Large intestine (tissue), 3 donors: ENCODE results near the gene HEYL. TPM values are rescaled to one million over a fixed set of nuclear protein-coding genes. Genes with fewer than 3 reads are reported as not detected.

Experiments used
- DNase-seq, 2 donors: peaks; one replicate each; pipeline versions ENCODE4 v3.0.0 to v3.0.0-alpha.2; 2013
- H3K27ac ChIP-seq: one replicate; pipeline ENCODE4 v1.5.1; 2013; ENCODE audit warnings: low read length
- H3K27me3 ChIP-seq: 2 replicates; pipeline ENCODE4 v1.6.1; 2013; ENCODE audit warnings: low read length; ENCODE audit not compliant: control insufficient read depth, insufficient read depth
- H3K36me3 ChIP-seq: 2 replicates; pipeline ENCODE4 v1.6.1; 2013; ENCODE audit warnings: low read length; ENCODE audit not compliant: control insufficient read depth, insufficient read depth
- H3K4me1 ChIP-seq: one replicate; pipeline ENCODE4 v1.6.1; 2013; ENCODE audit warnings: low read length; ENCODE audit not compliant: control insufficient read depth, insufficient read depth
- H3K4me3 ChIP-seq: one replicate; pipeline ENCODE4 v1.5.1; 2013; ENCODE audit warnings: low read length
- H3K9me3 ChIP-seq: one replicate; pipeline ENCODE4 v1.6.1; 2013; ENCODE audit warnings: mild to moderate bottlenecking, low read depth, low read length, moderate library complexity; ENCODE audit not compliant: control insufficient read depth
- WGBS: methylation state at CpG from one replicate; pipeline ENCODE4 v1.1.5; 2013; ENCODE audit warnings: low lambda C conversion rate; ENCODE audit not compliant: insufficient coverage; 5-methylcytosine and 5-hydroxymethylcytosine counted together
- polyA plus RNA-seq: library from polyadenylated mRNA; unstranded; fragments of 120-200 nt; gene quantifications from one replicate; pipeline ENCODE4 v1.2.1, GENCODE V29; 2013

Gene HEYL
- polyA plus RNA-seq, 1 donor = 6.4 TPM

- no peak overlapping the region for H3K27ac ChIP-seq
- H3K4me1 ChIP-seq = no peaks in the 10 kb centered on the region
- no peaks in the 10 kb centered on the region for H3K36me3 ChIP-seq
- WGBS = no CpG with 5 or more reads among the region's 4 CpGs
- DNase-seq = no peak
- peaks cover 64% of the 10 kb centered on the region for H3K27me3 ChIP-seq
- no peaks in the 10 kb centered on the region for H3K9me3 ChIP-seq
- no peak overlapping the region for H3K4me3 ChIP-seq
Measured at GRCh38 chr1:39680751-39681150, 41.3 kb upstream of the HEYL start.

- no peaks in the 10 kb centered on the region for H3K36me3 ChIP-seq
- no peak for DNase-seq
- no peaks in the 10 kb centered on the region for H3K4me1 ChIP-seq
- no peak overlapping the region for H3K4me3 ChIP-seq
- H3K27me3 ChIP-seq = peaks cover 57% of the 10 kb centered on the region
- no peaks in the 10 kb centered on the region for H3K9me3 ChIP-seq
- WGBS = no CpG with 5 or more reads among the region's 2 CpGs
- no peak overlapping the region for H3K27ac ChIP-seq
Measured at GRCh38 chr1:39679821-39680220, 40.4 kb upstream of the HEYL start.

- Histone ChIP-seq H3K36me3 (no peaks in the 10 kb centered on the region), H3K27ac (no peak overlapping the region), H3K27me3 (peaks cover 52% of the 10 kb centered on the region), H3K9me3 (no peaks in the 10 kb centered on the region), H3K4me3 (no peak overlapping the region), H3K4me1 (no peaks in the 10 kb centered on the region)
- no peak for DNase-seq
- WGBS = 69% methylated on average over 2 of the region's 2 CpGs
Measured at GRCh38 chr1:39678889-39679288, 39.4 kb upstream of the HEYL start.

- H3K4me3 ChIP-seq = no peak overlapping the region
- H3K9me3 ChIP-seq = no peaks in the 10 kb centered on the region
- no peak overlapping the region for H3K27ac ChIP-seq
- no peak for DNase-seq
- H3K27me3 ChIP-seq = peaks cover 52% of the 10 kb centered on the region
- no peaks in the 10 kb centered on the region for H3K4me1 ChIP-seq
- H3K36me3 ChIP-seq = no peaks in the 10 kb centered on the region
- no CpG with 5 or more reads among the region's 4 CpGs for WGBS
Measured at GRCh38 chr1:39677645-39678044, 38.2 kb upstream of the HEYL start.

GRCh38 chr1:39676948-39677548 is 37.6 kb upstream of the HEYL start:
- DNase-seq = no peak
- WGBS = no CpG with 5 or more reads among the region's 6 CpGs
- H3K9me3 ChIP-seq = no peaks in the 10 kb centered on the region
- no peaks in the 10 kb centered on the region for H3K4me1 ChIP-seq
- H3K4me3 ChIP-seq = no peak overlapping the region
- H3K27ac ChIP-seq = no peak overlapping the region
- no peaks in the 10 kb centered on the region for H3K36me3 ChIP-seq
- peaks cover 52% of the 10 kb centered on the region for H3K27me3 ChIP-seq

- H3K27ac ChIP-seq = no peak overlapping the region
- no peaks in the 10 kb centered on the region for H3K36me3 ChIP-seq
- H3K4me1 ChIP-seq = peaks cover 8% of the 10 kb centered on the region
- peaks cover 54% of the 10 kb centered on the region for H3K27me3 ChIP-seq
- no CpG with 5 or more reads among the region's 1 CpG for WGBS
- H3K4me3 ChIP-seq = no peak overlapping the region
- DNase-seq = no peak
- peaks cover 9% of the 10 kb centered on the region for H3K9me3 ChIP-seq
Measured at GRCh38 chr1:39675220-39675619, 35.8 kb upstream of the HEYL start.

GRCh38 chr1:39673215-39673614 is 33.8 kb upstream of the HEYL start:
- H3K4me1 ChIP-seq = peaks cover 8% of the 10 kb centered on the region
- H3K27me3 ChIP-seq = peaks cover 61% of the 10 kb centered on the region
- peaks cover 9% of the 10 kb centered on the region for H3K9me3 ChIP-seq
- no CpG with 5 or more reads among the region's 3 CpGs for WGBS
- no peaks in the 10 kb centered on the region for H3K36me3 ChIP-seq
- H3K4me3 ChIP-seq = no peak overlapping the region
- DNase-seq = no peak
- H3K27ac ChIP-seq = no peak overlapping the region

- peaks cover 64% of the 10 kb centered on the region for H3K27me3 ChIP-seq
- no peak overlapping the region for H3K27ac ChIP-seq
- H3K4me1 ChIP-seq = peaks cover 8% of the 10 kb centered on the region
- no CpG with 5 or more reads among the region's 12 CpGs for WGBS
- H3K36me3 ChIP-seq = no peaks in the 10 kb centered on the region
- DNase-seq = peak in 1 of 2 donors; percentile 10
- H3K9me3 ChIP-seq = peaks cover 9% of the 10 kb centered on the region
- peak overlapping the region; percentile 16 for H3K4me3 ChIP-seq
Measured at GRCh38 chr1:39672551-39672947, 33.1 kb upstream of the HEYL start.

- Histone ChIP-seq H3K27ac (no peak within 1 kb of the TSS), H3K9me3 (peaks cover 9% of the 10 kb centered on the region), H3K27me3 (peaks cover 66% of the 10 kb centered on the region), H3K36me3 (no peaks in the 10 kb centered on the region), H3K4me3 (peak within 1 kb of the TSS; percentile 24), H3K4me1 (peaks cover 8% of the 10 kb centered on the region)
- no CpG with 5 or more reads among the region's 55 CpGs for WGBS
- peak in 1 of 2 donors; percentile 11 for DNase-seq
Measured at GRCh38 chr1:39671793-39672550, 32.5 kb upstream of the HEYL start, which contains the start of gene NT5C1A. Gene NT5C1A (minus strand): TSS chr1:39672107. CDS start chr1:39672038, 69 bp downstream.

GRCh38 chr1:39671433-39671792 is 32.0 kb upstream of the HEYL start:
- WGBS = no CpG with 5 or more reads among the region's 26 CpGs
- no peaks in the 10 kb centered on the region for H3K36me3 ChIP-seq
- no peak for DNase-seq
- H3K27me3 ChIP-seq = peaks cover 68% of the 10 kb centered on the region
- H3K4me1 ChIP-seq = peaks cover 8% of the 10 kb centered on the region
- H3K9me3 ChIP-seq = peaks cover 9% of the 10 kb centered on the region
- peak overlapping the region; percentile 24 for H3K4me3 ChIP-seq
- H3K27ac ChIP-seq = no peak overlapping the region
